ENCODE measurements around the gene CEP170B. TPM values are rescaled to one million over a fixed set of nuclear protein-coding genes. Genes with fewer than 3 reads are reported as not detected.

The CEP170B gene
- total RNA-seq, 2 experiments from 2014 or later = 2.2 to 2.3 TPM

GRCh38 chr14:104919993-104920315 is 54.9 kb downstream of the CEP170B start:
- POLR2A ChIA-PET = no interaction called here

GRCh38 chr14:104923640-104924420 is 58.8 kb downstream of the CEP170B start:
- CTCF ChIA-PET = no interaction called here
- intact Hi-C loops (cut with micrococcal nuclease) = no loop called here

More at GRCh38 chr14:104919993-104920315, 54.9 kb downstream of the CEP170B start:
- Mint-ChIP-seq H3K4me1 (ENCODE audit: low read depth) (no peaks in the 10 kb centered on the region), H3K4me3 (no peak overlapping the region), H3K27ac (no peak overlapping the region), H3K9me3 (no peaks in the 10 kb centered on the region), H3K36me3 (ENCODE audit: low read depth) (no peaks in the 10 kb centered on the region), H3K27me3 (no peaks in the 10 kb centered on the region)
- no peak for TF ChIP-seq CTCF (IDR thresholded peaks at IDR 0.05)
- CTCF ChIA-PET = no interaction called here
- intact Hi-C loops (cut with micrococcal nuclease) = no loop called here
- no peak for ATAC-seq
- no peak for DNase-seq

GRCh38 chr14:104924421-104925213 is 59.5 kb downstream of the CEP170B start, which contains the start of gene PLD4:
PLD4 (plus strand) TSS chr14:104924879; CDS start chr14:104927141, 2,262 bp downstream.
- CTCF ChIA-PET = no interaction called here
- no peak within 1 kb of the TSS for H3K4me3 Mint-ChIP-seq
- POLR2A ChIA-PET = no interaction called here

More at GRCh38 chr14:104923640-104924420, 58.8 kb downstream of the CEP170B start:
- Mint-ChIP-seq H3K4me3 (no peak overlapping the region), H3K36me3 (ENCODE audit: low read depth) (no peaks in the 10 kb centered on the region), H3K9me3 (no peaks in the 10 kb centered on the region), H3K27ac (no peak overlapping the region), H3K27me3 (no peaks in the 10 kb centered on the region), H3K4me1 (ENCODE audit: low read depth) (peaks cover 4% of the 10 kb centered on the region)
- POLR2A ChIA-PET = interaction anchor here (0.6 kb wide), 1 partner anchor 22 kb away, joined by 3 read pairs; no protein-coding TSS in a partner anchor
- TF ChIP-seq CTCF (IDR thresholded peaks at IDR 0.05) = no peak
- DNase-seq (no peak), ATAC-seq (no peak)

GRCh38 chr14:104925214-104925854 is 60.3 kb downstream of the CEP170B start:
- ChIA-PET CTCF (no interaction called here), POLR2A (interaction anchor here (1.2 kb wide), 1 partner anchor 9 kb away, joined by 3 read pairs; no protein-coding TSS in a partner anchor)
- no peaks in the 10 kb centered on the region for H3K27me3 Mint-ChIP-seq
- no peak overlapping the region for H3K4me3 Mint-ChIP-seq
- no peak for DNase-seq
- H3K27ac Mint-ChIP-seq = no peak overlapping the region
- intact Hi-C loops (cut with micrococcal nuclease) = no loop called here
- H3K36me3 Mint-ChIP-seq (ENCODE audit: low read depth) = no peaks in the 10 kb centered on the region
- peaks cover 4% of the 10 kb centered on the region for H3K4me1 Mint-ChIP-seq (ENCODE audit: low read depth)
- H3K9me3 Mint-ChIP-seq = no peaks in the 10 kb centered on the region
- ATAC-seq = no peak
- TF ChIP-seq CTCF (IDR thresholded peaks at IDR 0.05) = no peak

More at GRCh38 chr14:104924421-104925213, 59.5 kb downstream of the CEP170B start, which contains the start of gene PLD4:
- Mint-ChIP-seq H3K27ac (no peak within 1 kb of the TSS), H3K4me1 (ENCODE audit: low read depth) (peaks cover 4% of the 10 kb centered on the region), H3K36me3 (ENCODE audit: low read depth) (no peaks in the 10 kb centered on the region), H3K27me3 (no peaks in the 10 kb centered on the region), H3K9me3 (no peaks in the 10 kb centered on the region)
- TF ChIP-seq CTCF (IDR thresholded peaks at IDR 0.05) = no peak
- intact Hi-C loops (cut with micrococcal nuclease) = no loop called here
- DNase-seq = no peak
- ATAC-seq = no peak

Data from activated CD8-positive, alpha-beta T cell treated with anti-CD3 and anti-CD28 coated beads for 36 hours (primary cell).